ENCODE measurements around the gene SIRPG.

The SIRPG gene

DNA sequence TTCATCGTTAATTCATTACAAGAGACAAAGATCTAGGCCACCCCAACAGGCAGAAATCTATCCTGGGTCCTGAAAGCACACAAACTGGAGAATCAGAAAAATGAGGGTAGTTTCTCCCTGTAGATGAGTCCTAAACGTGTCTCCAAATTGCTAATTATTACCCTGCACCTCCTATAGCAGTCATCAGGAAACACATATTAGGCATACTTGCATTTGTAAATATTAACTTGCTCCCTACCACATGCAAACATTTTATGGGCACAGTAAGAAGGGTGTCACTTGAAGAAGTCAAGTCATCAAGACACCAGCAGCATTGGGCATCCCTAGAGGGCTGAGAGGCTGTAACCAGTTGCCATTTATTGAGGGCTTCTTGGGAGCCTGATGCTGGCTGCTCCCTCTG, 19.8 kb downstream of the SIRPG start:
- ChIA-PET CTCF (no interaction called here), POLR2A (no interaction called here)
- H3K9me3 ChIP-seq (ENCODE audit: control insufficient read depth, insufficient read depth, low read depth, low read length) = no peaks in the 10 kb centered on the region
- no peak overlapping the region for H3K4me3 ChIP-seq (ENCODE audit: low read depth, low read length)
- H3K36me3 ChIP-seq (ENCODE audit: control insufficient read depth in 2 of 2, insufficient read depth in 1 of 2, low read length in 2 of 2) = no peaks in the 10 kb centered on the region
- no peak overlapping the region for H3K27ac ChIP-seq (ENCODE audit: extremely low read depth, low read depth, low read length)
- no peaks in the 10 kb centered on the region for H3K4me1 ChIP-seq (ENCODE audit: control insufficient read depth, insufficient read depth, low read length)
- TF ChIP-seq, protein P1, sequence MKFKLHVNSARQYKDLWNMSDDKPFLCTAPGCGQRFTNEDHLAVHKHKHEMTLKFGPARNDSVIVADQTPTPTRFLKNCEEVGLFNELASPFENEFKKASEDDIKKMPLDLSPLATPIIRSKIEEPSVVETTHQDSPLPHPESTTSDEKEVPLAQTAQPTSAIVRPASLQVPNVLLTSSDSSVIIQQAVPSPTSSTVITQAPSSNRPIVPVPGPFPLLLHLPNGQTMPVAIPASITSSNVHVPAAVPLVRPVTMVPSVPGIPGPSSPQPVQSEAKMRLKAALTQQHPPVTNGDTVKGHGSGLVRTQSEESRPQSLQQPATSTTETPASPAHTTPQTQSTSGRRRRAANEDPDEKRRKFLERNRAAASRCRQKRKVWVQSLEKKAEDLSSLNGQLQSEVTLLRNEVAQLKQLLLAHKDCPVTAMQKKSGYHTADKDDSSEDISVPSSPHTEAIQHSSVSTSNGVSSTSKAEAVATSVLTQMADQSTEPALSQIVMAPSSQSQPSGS (tag by site-specific recombination; IDR thresholded peaks at IDR 0.05; ENCODE audit: low read depth) = no peak
- no peak for TF ChIP-seq ZNF747 (tag by site-specific recombination; IDR thresholded peaks at IDR 0.05)
- no peak for TF ChIP-seq ZNF433 (tag by site-specific recombination; IDR thresholded peaks at IDR 0.05; ENCODE audit: low read depth)
- TF ChIP-seq, protein P2, sequence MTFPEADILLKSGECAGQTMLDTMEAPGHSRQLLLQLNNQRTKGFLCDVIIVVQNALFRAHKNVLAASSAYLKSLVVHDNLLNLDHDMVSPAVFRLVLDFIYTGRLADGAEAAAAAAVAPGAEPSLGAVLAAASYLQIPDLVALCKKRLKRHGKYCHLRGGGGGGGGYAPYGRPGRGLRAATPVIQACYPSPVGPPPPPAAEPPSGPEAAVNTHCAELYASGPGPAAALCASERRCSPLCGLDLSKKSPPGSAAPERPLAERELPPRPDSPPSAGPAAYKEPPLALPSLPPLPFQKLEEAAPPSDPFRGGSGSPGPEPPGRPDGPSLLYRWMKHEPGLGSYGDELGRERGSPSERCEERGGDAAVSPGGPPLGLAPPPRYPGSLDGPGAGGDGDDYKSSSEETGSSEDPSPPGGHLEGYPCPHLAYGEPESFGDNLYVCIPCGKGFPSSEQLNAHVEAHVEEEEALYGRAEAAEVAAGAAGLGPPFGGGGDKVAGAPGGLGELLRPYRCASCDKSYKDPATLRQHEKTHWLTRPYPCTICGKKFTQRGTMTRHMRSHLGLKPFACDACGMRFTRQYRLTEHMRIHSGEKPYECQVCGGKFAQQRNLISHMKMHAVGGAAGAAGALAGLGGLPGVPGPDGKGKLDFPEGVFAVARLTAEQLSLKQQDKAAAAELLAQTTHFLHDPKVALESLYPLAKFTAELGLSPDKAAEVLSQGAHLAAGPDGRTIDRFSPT (tag by site-specific recombination; IDR thresholded peaks at IDR 0.05) = no peak
- no peak for TF ChIP-seq ZNF292 (tag by site-specific recombination; IDR thresholded peaks at IDR 0.05; ENCODE audit: borderline replicate concordance, low read depth)
- TF ChIP-seq ZNF791 (tag by site-specific recombination; IDR thresholded peaks at IDR 0.05) = no peak
- TF ChIP-seq, protein P3, sequence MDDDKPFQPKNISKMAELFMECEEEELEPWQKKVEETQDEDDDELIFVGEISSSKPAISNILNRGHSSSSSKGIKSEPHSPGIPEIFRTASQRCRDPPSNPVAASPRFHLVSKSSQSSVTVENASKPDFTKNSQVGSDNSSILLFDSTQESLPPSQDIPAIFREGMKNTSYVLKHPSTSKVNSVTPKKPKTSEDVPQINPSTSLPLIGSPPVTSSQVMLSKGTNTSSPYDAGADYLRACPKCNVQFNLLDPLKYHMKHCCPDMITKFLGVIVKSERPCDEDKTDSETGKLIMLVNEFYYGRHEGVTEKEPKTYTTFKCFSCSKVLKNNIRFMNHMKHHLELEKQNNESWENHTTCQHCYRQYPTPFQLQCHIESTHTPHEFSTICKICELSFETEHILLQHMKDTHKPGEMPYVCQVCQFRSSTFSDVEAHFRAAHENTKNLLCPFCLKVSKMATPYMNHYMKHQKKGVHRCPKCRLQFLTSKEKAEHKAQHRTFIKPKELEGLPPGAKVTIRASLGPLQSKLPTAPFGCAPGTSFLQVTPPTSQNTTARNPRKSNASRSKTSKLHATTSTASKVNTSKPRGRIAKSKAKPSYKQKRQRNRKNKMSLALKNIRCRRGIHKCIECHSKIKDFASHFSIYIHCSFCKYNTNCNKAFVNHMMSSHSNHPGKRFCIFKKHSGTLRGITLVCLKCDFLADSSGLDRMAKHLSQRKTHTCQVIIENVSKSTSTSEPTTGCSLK (tag by site-specific recombination; IDR thresholded peaks at IDR 0.05) = no peak
- TF ChIP-seq, protein P4, sequence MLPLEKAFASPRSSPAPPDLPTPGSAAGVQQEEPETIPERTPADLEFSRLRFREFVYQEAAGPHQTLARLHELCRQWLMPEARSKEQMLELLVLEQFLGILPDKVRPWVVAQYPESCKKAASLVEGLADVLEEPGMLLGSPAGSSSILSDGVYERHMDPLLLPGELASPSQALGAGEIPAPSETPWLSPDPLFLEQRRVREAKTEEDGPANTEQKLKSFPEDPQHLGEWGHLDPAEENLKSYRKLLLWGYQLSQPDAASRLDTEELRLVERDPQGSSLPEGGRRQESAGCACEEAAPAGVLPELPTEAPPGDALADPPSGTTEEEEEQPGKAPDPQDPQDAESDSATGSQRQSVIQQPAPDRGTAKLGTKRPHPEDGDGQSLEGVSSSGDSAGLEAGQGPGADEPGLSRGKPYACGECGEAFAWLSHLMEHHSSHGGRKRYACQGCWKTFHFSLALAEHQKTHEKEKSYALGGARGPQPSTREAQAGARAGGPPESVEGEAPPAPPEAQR (tag by site-specific recombination; IDR thresholded peaks at IDR 0.05) = no peak
- TF ChIP-seq ZNF571 (tag by site-specific recombination; IDR thresholded peaks at IDR 0.05) = no peak
- TF ChIP-seq ZNF121 (tag by site-specific recombination; IDR thresholded peaks at IDR 0.05) = no peak
- TF ChIP-seq, protein P5, sequence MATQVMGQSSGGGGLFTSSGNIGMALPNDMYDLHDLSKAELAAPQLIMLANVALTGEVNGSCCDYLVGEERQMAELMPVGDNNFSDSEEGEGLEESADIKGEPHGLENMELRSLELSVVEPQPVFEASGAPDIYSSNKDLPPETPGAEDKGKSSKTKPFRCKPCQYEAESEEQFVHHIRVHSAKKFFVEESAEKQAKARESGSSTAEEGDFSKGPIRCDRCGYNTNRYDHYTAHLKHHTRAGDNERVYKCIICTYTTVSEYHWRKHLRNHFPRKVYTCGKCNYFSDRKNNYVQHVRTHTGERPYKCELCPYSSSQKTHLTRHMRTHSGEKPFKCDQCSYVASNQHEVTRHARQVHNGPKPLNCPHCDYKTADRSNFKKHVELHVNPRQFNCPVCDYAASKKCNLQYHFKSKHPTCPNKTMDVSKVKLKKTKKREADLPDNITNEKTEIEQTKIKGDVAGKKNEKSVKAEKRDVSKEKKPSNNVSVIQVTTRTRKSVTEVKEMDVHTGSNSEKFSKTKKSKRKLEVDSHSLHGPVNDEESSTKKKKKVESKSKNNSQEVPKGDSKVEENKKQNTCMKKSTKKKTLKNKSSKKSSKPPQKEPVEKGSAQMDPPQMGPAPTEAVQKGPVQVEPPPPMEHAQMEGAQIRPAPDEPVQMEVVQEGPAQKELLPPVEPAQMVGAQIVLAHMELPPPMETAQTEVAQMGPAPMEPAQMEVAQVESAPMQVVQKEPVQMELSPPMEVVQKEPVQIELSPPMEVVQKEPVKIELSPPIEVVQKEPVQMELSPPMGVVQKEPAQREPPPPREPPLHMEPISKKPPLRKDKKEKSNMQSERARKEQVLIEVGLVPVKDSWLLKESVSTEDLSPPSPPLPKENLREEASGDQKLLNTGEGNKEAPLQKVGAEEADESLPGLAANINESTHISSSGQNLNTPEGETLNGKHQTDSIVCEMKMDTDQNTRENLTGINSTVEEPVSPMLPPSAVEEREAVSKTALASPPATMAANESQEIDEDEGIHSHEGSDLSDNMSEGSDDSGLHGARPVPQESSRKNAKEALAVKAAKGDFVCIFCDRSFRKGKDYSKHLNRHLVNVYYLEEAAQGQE (tag by site-specific recombination; IDR thresholded peaks at IDR 0.05) = no peak
- no peak for TF ChIP-seq ZNF629 (tag by site-specific recombination; IDR thresholded peaks at IDR 0.05)
- TF ChIP-seq, protein P6, sequence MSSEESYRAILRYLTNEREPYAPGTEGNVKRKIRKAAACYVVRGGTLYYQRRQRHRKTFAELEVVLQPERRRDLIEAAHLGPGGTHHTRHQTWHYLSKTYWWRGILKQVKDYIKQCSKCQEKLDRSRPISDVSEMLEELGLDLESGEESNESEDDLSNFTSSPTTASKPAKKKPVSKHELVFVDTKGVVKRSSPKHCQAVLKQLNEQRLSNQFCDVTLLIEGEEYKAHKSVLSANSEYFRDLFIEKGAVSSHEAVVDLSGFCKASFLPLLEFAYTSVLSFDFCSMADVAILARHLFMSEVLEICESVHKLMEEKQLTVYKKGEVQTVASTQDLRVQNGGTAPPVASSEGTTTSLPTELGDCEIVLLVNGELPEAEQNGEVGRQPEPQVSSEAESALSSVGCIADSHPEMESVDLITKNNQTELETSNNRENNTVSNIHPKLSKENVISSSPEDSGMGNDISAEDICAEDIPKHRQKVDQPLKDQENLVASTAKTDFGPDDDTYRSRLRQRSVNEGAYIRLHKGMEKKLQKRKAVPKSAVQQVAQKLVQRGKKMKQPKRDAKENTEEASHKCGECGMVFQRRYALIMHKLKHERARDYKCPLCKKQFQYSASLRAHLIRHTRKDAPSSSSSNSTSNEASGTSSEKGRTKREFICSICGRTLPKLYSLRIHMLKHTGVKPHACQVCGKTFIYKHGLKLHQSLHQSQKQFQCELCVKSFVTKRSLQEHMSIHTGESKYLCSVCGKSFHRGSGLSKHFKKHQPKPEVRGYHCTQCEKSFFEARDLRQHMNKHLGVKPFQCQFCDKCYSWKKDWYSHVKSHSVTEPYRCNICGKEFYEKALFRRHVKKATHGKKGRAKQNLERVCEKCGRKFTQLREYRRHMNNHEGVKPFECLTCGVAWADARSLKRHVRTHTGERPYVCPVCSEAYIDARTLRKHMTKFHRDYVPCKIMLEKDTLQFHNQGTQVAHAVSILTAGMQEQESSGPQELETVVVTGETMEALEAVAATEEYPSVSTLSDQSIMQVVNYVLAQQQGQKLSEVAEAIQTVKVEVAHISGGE (tag by site-specific recombination; conservative IDR thresholded peaks at IDR 0.05; ENCODE audit: low read depth) = no peak
- no peak for TF ChIP-seq ZNF302 (tag by site-specific recombination; IDR thresholded peaks at IDR 0.05; ENCODE audit: low read depth)
- no peak for TF ChIP-seq ZNF660 (tag by site-specific recombination; IDR thresholded peaks at IDR 0.05)
- TF ChIP-seq, protein P7, sequence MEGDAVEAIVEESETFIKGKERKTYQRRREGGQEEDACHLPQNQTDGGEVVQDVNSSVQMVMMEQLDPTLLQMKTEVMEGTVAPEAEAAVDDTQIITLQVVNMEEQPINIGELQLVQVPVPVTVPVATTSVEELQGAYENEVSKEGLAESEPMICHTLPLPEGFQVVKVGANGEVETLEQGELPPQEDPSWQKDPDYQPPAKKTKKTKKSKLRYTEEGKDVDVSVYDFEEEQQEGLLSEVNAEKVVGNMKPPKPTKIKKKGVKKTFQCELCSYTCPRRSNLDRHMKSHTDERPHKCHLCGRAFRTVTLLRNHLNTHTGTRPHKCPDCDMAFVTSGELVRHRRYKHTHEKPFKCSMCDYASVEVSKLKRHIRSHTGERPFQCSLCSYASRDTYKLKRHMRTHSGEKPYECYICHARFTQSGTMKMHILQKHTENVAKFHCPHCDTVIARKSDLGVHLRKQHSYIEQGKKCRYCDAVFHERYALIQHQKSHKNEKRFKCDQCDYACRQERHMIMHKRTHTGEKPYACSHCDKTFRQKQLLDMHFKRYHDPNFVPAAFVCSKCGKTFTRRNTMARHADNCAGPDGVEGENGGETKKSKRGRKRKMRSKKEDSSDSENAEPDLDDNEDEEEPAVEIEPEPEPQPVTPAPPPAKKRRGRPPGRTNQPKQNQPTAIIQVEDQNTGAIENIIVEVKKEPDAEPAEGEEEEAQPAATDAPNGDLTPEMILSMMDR (tag by site-specific recombination; IDR thresholded peaks at IDR 0.05) = no peak
